A549 (cell line): ENCODE data around the gene TFRC. TPM values are rescaled to one million over a fixed set of nuclear protein-coding genes. Genes with fewer than 3 reads are reported as not detected.

Experiments used
- ATAC-seq, 2 experiments: fragments of 200-7000 bp in 1 of 2; fragments of >200 bp in 1 of 2; cut with Nextera tagmentation in 1 of 2; cut with Tn5 transposase in 1 of 2; 3 replicates each; pipeline versions ENCODE4 v1.8.0 to v1.9.1; 2018 to 2020; ENCODE audit warnings: mild to moderate bottlenecking in 1 of 2, moderate library complexity in 1 of 2
- CTCF ChIA-PET: fragments of 300-600 bp; sonication (Branson Sonifier 250); formaldehyde crosslinking; extraction: SDS; loops from one replicate; lab custom pipeline; 2021; ENCODE audit warnings: antibody characterized with exemption, inconsistent platforms; lab: Yijun Ruan, JAX
- POLR2A ChIA-PET: fragments of 350-600 bp; formaldehyde crosslinking; extraction: SDS; loops from one replicate; lab custom pipeline; 2021; ENCODE audit warnings: antibody characterized with exemption, inconsistent platforms; lab: Yijun Ruan, JAX
- DNase-seq, 2 experiments: peaks; one replicate each; pipeline versions ENCODE4 v3.0.0 to v3.0.0-alpha.2; 2011 to 2016; ENCODE audit warnings: low read depth in 1 of 2, low spot score in 1 of 2
- FAIRE-seq: peaks from 2 replicates; lab custom pipeline; 2011; peaks lifted over from hg19 to GRCh38; lab: Jason Lieb, UNC
- H3K27ac ChIP-seq, 2 experiments: fragments of >200 bp; sonication (Bioruptor Twin); formaldehyde crosslinking; 3 replicates each; pipeline ENCODE4 v1.5.1; 2016 to 2017
- H3K4me1 ChIP-seq: fragments of >200 bp; sonication (Bioruptor Twin); formaldehyde crosslinking; 3 replicates; pipeline ENCODE4 v1.6.1; 2016
- H3K4me2 ChIP-seq: fragments of >200 bp; sonication (Bioruptor Twin); formaldehyde crosslinking; 3 replicates; pipeline ENCODE4 v1.6.1; 2016
- H3K4me3 ChIP-seq: fragments of >200 bp; sonication (Bioruptor Twin); formaldehyde crosslinking; 3 replicates; pipeline ENCODE4 v1.5.1; 2016
- H3K9me3 ChIP-seq: fragments of >200 bp; sonication (Bioruptor Twin); formaldehyde crosslinking; 3 replicates; pipeline ENCODE4 v1.6.1; 2016
- CBX2 ChIP-seq: fragments of 200-600 bp; sonication (generic); IDR thresholded peaks from 2 replicates; pipeline ENCODE4 v1.6.1; 2016; ENCODE audit warnings: low read depth, mild to moderate bottlenecking, borderline replicate concordance
- CBX8 ChIP-seq: fragments of 200-600 bp; sonication (generic); IDR thresholded peaks from 2 replicates; pipeline ENCODE4 v1.6.1; 2016
- CEBPB ChIP-seq, 2 experiments: fragments of >200 bp in 1 of 2; sonication (Bioruptor Twin) in 1 of 2; formaldehyde crosslinking in 1 of 2; IDR thresholded peaks; 2 replicates each; pipeline ENCODE4 v1.6.1; 2012 to 2016
- CTCF ChIP-seq: fragments of >200 bp; sonication (Bioruptor Twin); formaldehyde crosslinking; IDR thresholded peaks from 3 replicates; pipeline ENCODE4 v1.5.1; 2016
- EP300 ChIP-seq, 2 experiments: fragments of >200 bp; sonication (Bioruptor Twin); formaldehyde crosslinking; IDR thresholded peaks; 2 replicates in 1 of 2; 3 replicates in 1 of 2; pipeline ENCODE4 v1.6.1; 2016 to 2017
- FOSB ChIP-seq: fragments of 250-450 bp; sonication (Bioruptor Pico); IDR thresholded peaks from 2 replicates; pipeline ENCODE4 v1.5.0; 2020; ENCODE audit warnings: mild to moderate bottlenecking, moderate library complexity
- FOSL2 ChIP-seq, 2 experiments: fragments of 450-650 bp in 1 of 2; fragments of >200 bp in 1 of 2; sonication (Bioruptor Twin) in 1 of 2; formaldehyde crosslinking; IDR thresholded peaks; 2 replicates each; pipeline versions ENCODE4 v1.5.0 to v1.6.1; 2016 to 2020; ENCODE audit warnings: mild to moderate bottlenecking in 1 of 2, moderate library complexity in 1 of 2
- FOXS1 ChIP-seq: fragments of 250-450 bp; sonication (Bioruptor Pico); IDR thresholded peaks from 2 replicates; pipeline ENCODE4 v1.5.0; 2020; ENCODE audit warnings: mild to moderate bottlenecking, moderate library complexity
- HEYL ChIP-seq: fragments of 250-450 bp; sonication (Bioruptor Pico); IDR thresholded peaks from 2 replicates; pipeline ENCODE4 v1.8.0; 2021; ENCODE audit warnings: mild to moderate bottlenecking, moderate library complexity
- MAFK ChIP-seq: fragments of 450-650 bp; IDR thresholded peaks from 2 replicates; pipeline ENCODE4 v1.6.1; 2014; ENCODE audit not compliant: partially characterized antibody
- MYC ChIP-seq: IDR thresholded peaks from 2 replicates; pipeline ENCODE4 v1.6.1; 2012; ENCODE audit warnings: mild to moderate bottlenecking, inconsistent platforms, low read length, improper control_type of control experiment, borderline replicate concordance
- NR3C1 ChIP-seq: fragments of >200 bp; sonication (Bioruptor Twin); formaldehyde crosslinking; IDR thresholded peaks from 3 replicates; pipeline ENCODE4 v1.6.1; 2017
- PHF8 ChIP-seq: fragments of 200-600 bp; sonication (generic); IDR thresholded peaks from 2 replicates; pipeline ENCODE4 v1.6.1; 2016; ENCODE audit warnings: low read depth, mild to moderate bottlenecking, antibody characterized with exemption, moderate library complexity, borderline replicate concordance
- POLR2AphosphoS2 ChIP-seq: conservative IDR thresholded peaks from 2 replicates; pipeline ENCODE4 v1.6.1; 2012; ENCODE audit warnings: low read length, improper control_type of control experiment, inconsistent platforms
- RARB ChIP-seq: fragments of 250-450 bp; sonication (Bioruptor Pico); IDR thresholded peaks from 2 replicates; pipeline ENCODE4 v1.8.0; 2021; ENCODE audit warnings: mild to moderate bottlenecking, moderate library complexity
- RNF2 ChIP-seq: fragments of 200-600 bp; sonication (generic); IDR thresholded peaks from 2 replicates; pipeline ENCODE4 v1.6.1; 2016; ENCODE audit warnings: low read depth, mild to moderate bottlenecking, antibody characterized with exemption, moderate library complexity, borderline replicate concordance
- SREBF2 ChIP-seq: fragments of 450-650 bp; IDR thresholded peaks from 2 replicates; pipeline ENCODE4 v1.6.1; 2014; ENCODE audit warnings: mild to moderate bottlenecking, moderate library complexity
- TP53 ChIP-seq: fragments of 250-450 bp; sonication (Bioruptor Pico); IDR thresholded peaks from 2 replicates; pipeline ENCODE4 v1.5.0; 2021; ENCODE audit warnings: mild to moderate bottlenecking, moderate library complexity
- WGBS: methylation state at CpG from one replicate; pipeline ENCODE4 v1.1.6; 2017; ENCODE audit errors: missing lambda C conversion rate; 5-methylcytosine and 5-hydroxymethylcytosine counted together
- polyA plus RNA-seq, 4 experiments: library from polyadenylated mRNA; depleted of rRNA in 3 of 4; stranded (reverse); fragments of >200 nt; fragmentation: RNase III in 1 of 4; extraction: RNeasy Plus Mini Kit Qiagen cat#74134 plus additional on column Dnase treatment in 1 of 4; gene quantifications; 2 replicates in 3 of 4; 3 replicates in 1 of 4; pipeline ENCODE4 v1.2.3, GENCODE V29; 2011 to 2017
- TF ChIP-seq, protein P1 (sequence below): fragments of 150-350 bp; IDR thresholded peaks from 2 replicates; pipeline ENCODE4 v1.6.1; 2014; ENCODE audit warnings: low read depth, mild to moderate bottlenecking, low read length
- TF ChIP-seq, protein P2 (sequence below): IDR thresholded peaks from 2 replicates; pipeline ENCODE4 v1.6.1; 2012; ENCODE audit warnings: low read depth, borderline replicate concordance

The TFRC gene
- polyA plus RNA-seq, 2 of the 4 experiments (the other 2 are of a cell fraction) = 132 to 147 TPM

GRCh38 chr3:196048922-196049598 is 32.8 kb downstream of the TFRC start:
- ATAC-seq = no peak
- 90% methylated on average over 9 of the region's 9 CpGs for WGBS
- H3K4me2 ChIP-seq = no peak overlapping the region
- no peak for TF ChIP-seq EP300 (IDR thresholded peaks at IDR 0.05)
- no peak for TF ChIP-seq SREBF2
- TF ChIP-seq, all 56 proteins: peak for 0
- Histone ChIP-seq H3K9me3 (no peaks in the 10 kb centered on the region), H3K27ac (no peak overlapping the region), H3K4me1 (no peaks in the 10 kb centered on the region), H3K4me3 (no peak overlapping the region)
- ChIA-PET POLR2A (no interaction called here), CTCF (interaction anchor here (1.4 to 1.8 kb wide), 2 partner anchors 24 to 25 kb away, joined by 5 to 6 read pairs; no protein-coding TSS in a partner anchor)
- DNase-seq (no peak), FAIRE-seq (no peak)

DNA sequence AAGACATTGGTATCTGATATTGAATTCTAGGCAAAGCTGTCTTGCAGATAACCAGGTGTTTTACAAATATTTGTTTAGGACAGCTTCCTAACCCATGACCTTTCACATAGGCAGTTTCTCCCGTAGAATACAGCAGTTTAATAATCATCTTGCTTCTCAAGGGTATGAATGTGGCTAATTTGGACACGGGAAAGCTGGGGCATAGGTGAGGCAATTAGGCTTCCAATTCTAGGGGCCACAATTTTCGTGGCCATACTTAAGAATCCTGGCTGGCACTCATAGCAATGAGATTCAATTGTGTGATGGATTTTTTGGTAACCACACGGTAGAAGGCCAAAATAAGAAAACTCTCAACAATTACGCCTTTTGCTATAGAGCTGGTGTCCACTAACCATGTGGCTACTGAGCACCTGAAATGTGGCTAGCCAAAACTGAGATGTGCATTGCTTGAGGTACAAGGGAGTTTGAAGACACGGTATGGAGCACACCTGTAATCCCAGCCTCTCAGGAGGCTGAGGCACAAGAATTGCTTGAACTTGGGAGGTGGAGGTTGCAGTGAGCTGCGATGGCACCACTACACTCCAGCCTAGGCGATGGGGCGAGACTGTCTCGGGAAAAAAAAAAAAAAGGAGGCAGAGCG is 34.4 kb downstream of the TFRC start:
- Histone ChIP-seq H3K4me1 (no peaks in the 10 kb centered on the region), H3K4me3 (no peak overlapping the region), H3K27ac (no peak overlapping the region), H3K9me3 (no peaks in the 10 kb centered on the region), H3K4me2 (no peak overlapping the region)
- TF ChIP-seq TP53 = no peak
- no peak for TF ChIP-seq FOSB
- no peak for TF ChIP-seq HEYL (CRISPR knock-in tag)
- TF ChIP-seq RNF2 = no peak
- TF ChIP-seq, protein P1, sequence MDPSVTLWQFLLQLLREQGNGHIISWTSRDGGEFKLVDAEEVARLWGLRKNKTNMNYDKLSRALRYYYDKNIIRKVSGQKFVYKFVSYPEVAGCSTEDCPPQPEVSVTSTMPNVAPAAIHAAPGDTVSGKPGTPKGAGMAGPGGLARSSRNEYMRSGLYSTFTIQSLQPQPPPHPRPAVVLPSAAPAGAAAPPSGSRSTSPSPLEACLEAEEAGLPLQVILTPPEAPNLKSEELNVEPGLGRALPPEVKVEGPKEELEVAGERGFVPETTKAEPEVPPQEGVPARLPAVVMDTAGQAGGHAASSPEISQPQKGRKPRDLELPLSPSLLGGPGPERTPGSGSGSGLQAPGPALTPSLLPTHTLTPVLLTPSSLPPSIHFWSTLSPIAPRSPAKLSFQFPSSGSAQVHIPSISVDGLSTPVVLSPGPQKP = no peak
- TF ChIP-seq, protein P2, sequence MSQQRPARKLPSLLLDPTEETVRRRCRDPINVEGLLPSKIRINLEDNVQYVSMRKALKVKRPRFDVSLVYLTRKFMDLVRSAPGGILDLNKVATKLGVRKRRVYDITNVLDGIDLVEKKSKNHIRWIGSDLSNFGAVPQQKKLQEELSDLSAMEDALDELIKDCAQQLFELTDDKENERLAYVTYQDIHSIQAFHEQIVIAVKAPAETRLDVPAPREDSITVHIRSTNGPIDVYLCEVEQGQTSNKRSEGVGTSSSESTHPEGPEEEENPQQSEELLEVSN = no peak
- TF ChIP-seq FOSL2 (IDR thresholded peaks at IDR 0.05) = no peak
- TF ChIP-seq FOSL2 (CRISPR knock-in tag; IDR thresholded peaks at IDR 0.05) = no peak
- TF ChIP-seq CBX2 = no peak
- TF ChIP-seq PHF8 = no peak
- TF ChIP-seq RARB (CRISPR knock-in tag) = no peak
- TF ChIP-seq MYC = no peak
- TF ChIP-seq CBX8 = no peak
- TF ChIP-seq POLR2AphosphoS2 = no peak
- TF ChIP-seq CTCF = no peak
- no peak for TF ChIP-seq NR3C1
- ATAC-seq (no peak), FAIRE-seq (no peak), DNase-seq (no peak)
- WGBS = 86% methylated on average over 11 of the region's 11 CpGs
- POLR2A ChIA-PET = interaction anchor here (0.6 kb wide), 1 partner anchor 331 kb away, joined by 3 read pairs; no protein-coding TSS in a partner anchor
- CTCF ChIA-PET = interaction anchor here (1.0 kb wide), 1 partner anchor 25 kb away, joined by 3 read pairs; no protein-coding TSS in a partner anchor

DNA sequence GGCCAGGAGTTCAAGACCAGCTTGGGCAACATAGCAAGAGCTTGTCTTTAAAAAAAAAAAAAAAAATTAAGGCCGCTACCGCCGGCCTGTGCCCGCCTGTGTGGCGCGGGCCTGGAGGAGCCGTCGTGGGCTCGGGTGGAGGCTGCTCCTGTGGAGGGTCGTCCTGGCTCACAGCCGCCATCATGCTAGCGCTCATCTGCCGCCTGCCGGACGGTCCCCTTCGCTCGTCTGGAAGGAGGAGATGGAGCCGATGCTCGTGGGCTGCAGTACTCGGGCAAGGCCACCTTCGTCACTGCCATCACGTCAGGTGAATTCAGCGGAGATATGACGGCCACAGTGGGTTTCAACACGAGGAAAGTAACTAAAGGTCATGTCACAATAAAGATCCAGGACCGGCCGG is 37.4 kb downstream of the TFRC start:
- POLR2A ChIA-PET = no interaction called here
- 95% methylated on average over 25 of the region's 27 CpGs for WGBS
- no peak overlapping the region for H3K27ac ChIP-seq
- FAIRE-seq = no peak
- H3K9me3 ChIP-seq = no peaks in the 10 kb centered on the region
- H3K4me1 ChIP-seq = no peaks in the 10 kb centered on the region
- DNase-seq = no peak
- no peak for ATAC-seq
- CTCF ChIA-PET = interaction anchor here (0.6 to 0.7 kb wide), 2 partner anchors 134 to 156 kb away, joined by 3 read pairs; no protein-coding TSS in a partner anchor
- no peak overlapping the region for H3K4me2 ChIP-seq
- H3K4me3 ChIP-seq = no peak overlapping the region
- no peak for TF ChIP-seq CEBPB (IDR thresholded peaks at IDR 0.05)
- TF ChIP-seq FOXS1 (CRISPR knock-in tag) = no peak
- no peak for TF ChIP-seq MAFK
- TF ChIP-seq NR3C1 = no peak
